Prostate gland (tissue), 2 donors: ENCODE measurements around the gene AARS2.

ENCODE experiments used
- CTCF ChIP-seq, 4 experiments: fragments of 200-600 bp in 2 of 4; fragments of 450-650 bp in 2 of 4; sonication (generic) in 2 of 4; IDR thresholded peaks; 1 replicate in 3 of 4; 2 replicates in 1 of 4; pipeline ENCODE4 v1.5.1; 2016 to 2019; ENCODE audit warnings: antibody characterized with exemption in 4 of 4, mild to moderate bottlenecking in 2 of 4, moderate library complexity in 2 of 4
- POLR2AphosphoS5 ChIP-seq: sonication (generic); formaldehyde crosslinking; IDR thresholded peaks from one replicate; pipeline ENCODE4 v1.6.1; 2017; ENCODE audit warnings: antibody characterized with exemption

GRCh38 chr6:44250067-44250717 is 63.0 kb downstream of the AARS2 start:
- TF ChIP-seq POLR2AphosphoS5 (no peak), CTCF (IDR thresholded peaks at IDR 0.05) (no peak)
